ENCODE results near the gene DAB2. TPM values are rescaled to one million over a fixed set of nuclear protein-coding genes. Genes with fewer than 3 reads are reported as not detected.
A peak's percentile ranks its signal among the peaks of the same experiment; 100 is the strongest.

DAB2 gene
- total RNA-seq, 1 experiment from 2014 or later: 14.1 TPM

DNA sequence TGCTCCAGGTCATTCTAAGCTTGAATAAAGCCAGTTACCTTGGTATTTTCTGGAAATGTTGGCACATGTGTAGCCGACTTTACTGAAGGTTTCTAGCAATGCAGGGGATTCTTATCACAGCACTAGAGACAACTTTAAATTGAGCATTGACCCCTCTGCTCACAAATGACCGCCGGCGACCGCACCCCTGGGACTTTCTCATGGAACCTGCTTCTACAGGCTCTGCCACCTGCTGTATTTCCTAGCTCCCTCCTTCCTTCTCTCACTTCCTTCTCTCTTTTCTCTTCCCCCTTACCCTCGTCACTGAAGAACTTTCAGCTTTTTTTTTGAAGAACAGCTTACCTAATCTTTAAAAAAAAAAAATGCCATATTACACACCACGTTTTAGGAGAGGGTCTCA lies 30.9 kb upstream of the DAB2 start:
- intact Hi-C loops (cut with micrococcal nuclease): no loop called here
- Histone ChIP-seq H3K79me2 (ENCODE audit: low read length) (no peaks in the 10 kb centered on the region), H3K4me2 (ENCODE audit: low read length) (no peak overlapping the region), H3K4me3 (ENCODE audit: low read length) (no peak overlapping the region), H3K4me1 (ENCODE audit: insufficient read depth, low read length) (no peaks in the 10 kb centered on the region), H3K27me3 (ENCODE audit: low read length) (no peaks in the 10 kb centered on the region), H4K20me1 (ENCODE audit: low read length) (no peaks in the 10 kb centered on the region), H2AFZ (ENCODE audit: low read length) (no peak overlapping the region), H3K9me3 (ENCODE audit: low read length) (no peaks in the 10 kb centered on the region), H3F3A (ENCODE audit: low read length, unreplicated experiment) (no peaks in the 10 kb centered on the region), H3K27ac (ENCODE audit: low read length) (no peak overlapping the region), H3K36me3 (ENCODE audit: low read depth, low read length) (no peaks in the 10 kb centered on the region), H3K9ac (ENCODE audit: low read length) (no peak overlapping the region), H3K9me2 (replicated peaks; ENCODE audit: low read length) (no peaks in the 10 kb centered on the region)
- POLR2A ChIA-PET (ENCODE audit: unreplicated experiment): no interaction called here
- DNase-seq (no peak), ATAC-seq (no peak)
- no TSS peak for BruUV-seq (replicated peaks)
- CTCF ChIA-PET: no interaction called here
- TF ChIP-seq CTCF (conservative IDR thresholded peaks at IDR 0.05; ENCODE audit: low read depth, low read length) (no peak), EZH2phosphoT487 (IDR thresholded peaks at IDR 0.05; ENCODE audit: borderline replicate concordance, low read length) (no peak), EZH2 (IDR thresholded peaks at IDR 0.05; ENCODE audit: low read length, unreplicated experiment) (no peak)

DNA sequence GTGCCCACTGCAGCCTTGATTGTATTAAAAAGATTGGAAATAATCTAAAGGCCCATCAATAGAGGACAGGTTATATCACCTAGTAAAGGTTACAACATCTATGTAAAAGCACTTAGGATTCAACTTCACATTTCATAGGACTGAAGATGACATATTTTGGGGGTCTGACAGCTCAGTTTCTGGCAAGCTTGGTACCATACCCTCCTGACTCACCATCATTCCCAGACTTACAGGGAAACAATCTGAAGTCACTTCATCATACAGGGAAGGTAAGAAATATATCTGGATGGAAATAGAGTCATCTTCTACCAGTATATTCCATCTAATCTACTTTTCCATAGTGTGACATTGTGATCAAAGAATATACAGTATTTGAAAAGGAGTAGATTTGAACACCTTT lies 28.8 kb upstream of the DAB2 start:
- Histone ChIP-seq H3K4me2 (ENCODE audit: low read length) (no peak overlapping the region), H3K27ac (ENCODE audit: low read length) (no peak overlapping the region), H3K27me3 (ENCODE audit: low read length) (no peaks in the 10 kb centered on the region), H3F3A (ENCODE audit: low read length, unreplicated experiment) (no peaks in the 10 kb centered on the region), H3K9me3 (ENCODE audit: low read length) (no peaks in the 10 kb centered on the region), H3K9ac (ENCODE audit: low read length) (no peak overlapping the region), H3K36me3 (ENCODE audit: low read depth, low read length) (no peaks in the 10 kb centered on the region), H2AFZ (ENCODE audit: low read length) (no peak overlapping the region), H3K4me3 (ENCODE audit: low read length) (no peak overlapping the region), H3K4me1 (ENCODE audit: insufficient read depth, low read length) (peaks cover 11% of the 10 kb centered on the region), H3K79me2 (ENCODE audit: low read length) (no peaks in the 10 kb centered on the region), H4K20me1 (ENCODE audit: low read length) (no peaks in the 10 kb centered on the region), H3K9me2 (replicated peaks; ENCODE audit: low read length) (no peaks in the 10 kb centered on the region)
- DNase-seq: peak; percentile 28
- TF ChIP-seq EZH2phosphoT487 (IDR thresholded peaks at IDR 0.05; ENCODE audit: borderline replicate concordance, low read length): no peak
- no peak for TF ChIP-seq EZH2 (IDR thresholded peaks at IDR 0.05; ENCODE audit: low read length, unreplicated experiment)
- no peak for TF ChIP-seq CTCF (conservative IDR thresholded peaks at IDR 0.05; ENCODE audit: low read depth, low read length)
- ChIA-PET CTCF (interaction anchor here (0.6 kb wide), 1 partner anchor 1118 kb away, joined by 4 read pairs; no protein-coding TSS in a partner anchor), POLR2A (ENCODE audit: unreplicated experiment) (no interaction called here)
- intact Hi-C loops (cut with micrococcal nuclease): no loop called here
- no TSS peak for BruUV-seq (replicated peaks)
- no peak for ATAC-seq

DNA sequence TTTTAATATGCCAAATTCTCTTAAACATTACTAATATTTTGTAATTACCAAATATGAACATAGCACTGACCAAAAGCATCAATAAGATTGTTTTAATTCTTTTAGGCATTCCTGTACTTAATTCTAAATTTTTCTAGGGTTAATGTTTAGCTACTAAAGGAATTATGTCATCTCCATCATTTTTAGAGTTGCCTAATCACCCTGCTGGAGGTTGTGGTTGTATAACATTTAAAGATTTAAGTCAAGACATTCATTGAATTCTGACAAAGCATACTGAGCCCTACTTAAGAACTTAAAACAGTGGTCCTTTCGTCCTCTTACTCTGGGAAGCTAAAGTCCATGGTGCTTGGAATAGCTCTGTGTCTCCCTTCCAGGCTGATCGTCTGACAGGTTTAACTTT lies 28.1 kb upstream of the DAB2 start:
- TF ChIP-seq EZH2 (IDR thresholded peaks at IDR 0.05; ENCODE audit: low read length, unreplicated experiment) (no peak), CTCF (conservative IDR thresholded peaks at IDR 0.05; ENCODE audit: low read depth, low read length) (no peak), EZH2phosphoT487 (IDR thresholded peaks at IDR 0.05; ENCODE audit: borderline replicate concordance, low read length) (no peak)
- Histone ChIP-seq H3K9me3 (ENCODE audit: low read length) (no peaks in the 10 kb centered on the region), H3K4me3 (ENCODE audit: low read length) (no peak overlapping the region), H3K9me2 (replicated peaks; ENCODE audit: low read length) (no peaks in the 10 kb centered on the region), H3K79me2 (ENCODE audit: low read length) (no peaks in the 10 kb centered on the region), H3K4me2 (ENCODE audit: low read length) (no peak overlapping the region), H3K36me3 (ENCODE audit: low read depth, low read length) (no peaks in the 10 kb centered on the region), H3F3A (ENCODE audit: low read length, unreplicated experiment) (no peaks in the 10 kb centered on the region), H4K20me1 (ENCODE audit: low read length) (no peaks in the 10 kb centered on the region), H3K27me3 (ENCODE audit: low read length) (no peaks in the 10 kb centered on the region), H3K4me1 (ENCODE audit: insufficient read depth, low read length) (peaks cover 18% of the 10 kb centered on the region), H3K9ac (ENCODE audit: low read length) (no peak overlapping the region), H2AFZ (ENCODE audit: low read length) (no peak overlapping the region), H3K27ac (ENCODE audit: low read length) (no peak overlapping the region)
- ChIA-PET CTCF (no interaction called here), POLR2A (ENCODE audit: unreplicated experiment) (no interaction called here)
- intact Hi-C loops (cut with micrococcal nuclease): no loop called here
- ATAC-seq (no peak), DNase-seq (no peak)
- no TSS peak for BruUV-seq (replicated peaks)
